ENCODE measurements around the gene S1PR4.

GRCh38 chr19:3201072-3201700 lies 22.6 kb downstream of the S1PR4 start:
- TF ChIP-seq CTCF (IDR thresholded peaks at IDR 0.05; ENCODE audit: low read depth, low read length, poor library complexity, severe bottlenecking) (no peak), EZH2phosphoT487 (IDR thresholded peaks at IDR 0.05; ENCODE audit: borderline replicate concordance, low read length) (no peak)

Measured in DOHH2 (cell line).